Measurements from ENCODE around the gene YPEL3.

Gene YPEL3

DNA sequence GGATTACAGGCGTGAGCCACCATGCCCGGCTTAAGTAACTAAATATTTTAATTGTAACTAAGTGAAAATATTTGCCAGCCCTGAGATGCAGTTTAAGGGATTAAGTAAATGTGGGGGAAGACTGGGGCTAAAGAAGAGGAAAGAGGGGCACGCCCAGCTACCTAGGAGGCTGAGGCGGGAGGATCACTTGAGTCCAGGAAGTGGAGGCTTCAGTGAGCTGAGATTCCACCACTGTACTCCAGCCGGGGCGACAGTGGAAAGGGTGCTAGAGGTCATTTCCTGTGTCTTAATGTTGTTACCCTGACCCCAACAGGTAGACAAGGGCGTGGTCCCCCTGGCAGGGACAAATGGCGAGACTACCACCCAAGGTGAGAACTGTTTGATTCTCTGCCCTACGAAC lies 27.7 kb downstream of the YPEL3 start:
- H3K4me1 ChIP-seq (ENCODE audit: control insufficient read depth, insufficient read depth, low read length): peaks cover 65% of the 10 kb centered on the region
- H3K9ac ChIP-seq (ENCODE audit: low read length in 2 of 2): peak overlapping the region; percentile 31 to 36
- peaks cover 39 to 44% of the 10 kb centered on the region in 2 donors for H3K36me3 ChIP-seq (ENCODE audit: control insufficient read depth in 2 of 2, insufficient read depth in 2 of 2, low read length in 2 of 2)
- peak overlapping the region in 1 of 2 donors; percentile 58 for H3K4me3 ChIP-seq (ENCODE audit: low read length in 2 of 2)
- no peaks in the 10 kb centered on the region for H3K27me3 ChIP-seq (ENCODE audit: control insufficient read depth in 1 of 2, insufficient read depth in 2 of 2, low read length in 2 of 2)
- peak overlapping the region; percentile 67 for H3K27ac ChIP-seq (ENCODE audit: low read length)
- no peaks in the 10 kb centered on the region for H3K9me3 ChIP-seq (ENCODE audit: control insufficient read depth in 2 of 2, low read length in 2 of 2)

- Histone ChIP-seq H3K9ac (ENCODE audit: low read length in 2 of 2) (peak overlapping the region; percentile 90 to 94), H3K9me3 (ENCODE audit: control insufficient read depth in 2 of 2, low read length in 2 of 2) (no peaks in the 10 kb centered on the region), H3K4me3 (ENCODE audit: low read length in 2 of 2) (peak overlapping the region; percentile 77 to 97), H3K27ac (ENCODE audit: low read length) (peak overlapping the region; percentile 99), H3K27me3 (ENCODE audit: control insufficient read depth in 1 of 2, insufficient read depth in 2 of 2, low read length in 2 of 2) (no peaks in the 10 kb centered on the region), H3K36me3 (ENCODE audit: control insufficient read depth in 2 of 2, insufficient read depth in 2 of 2, low read length in 2 of 2) (peaks cover 39 to 44% of the 10 kb centered on the region in 2 donors), H3K4me1 (ENCODE audit: control insufficient read depth, insufficient read depth, low read length) (peaks cover 68% of the 10 kb centered on the region)
These were observed 28.5 kb downstream of the YPEL3 start for GRCh38 chr16:30067584-30067916.

DNA sequence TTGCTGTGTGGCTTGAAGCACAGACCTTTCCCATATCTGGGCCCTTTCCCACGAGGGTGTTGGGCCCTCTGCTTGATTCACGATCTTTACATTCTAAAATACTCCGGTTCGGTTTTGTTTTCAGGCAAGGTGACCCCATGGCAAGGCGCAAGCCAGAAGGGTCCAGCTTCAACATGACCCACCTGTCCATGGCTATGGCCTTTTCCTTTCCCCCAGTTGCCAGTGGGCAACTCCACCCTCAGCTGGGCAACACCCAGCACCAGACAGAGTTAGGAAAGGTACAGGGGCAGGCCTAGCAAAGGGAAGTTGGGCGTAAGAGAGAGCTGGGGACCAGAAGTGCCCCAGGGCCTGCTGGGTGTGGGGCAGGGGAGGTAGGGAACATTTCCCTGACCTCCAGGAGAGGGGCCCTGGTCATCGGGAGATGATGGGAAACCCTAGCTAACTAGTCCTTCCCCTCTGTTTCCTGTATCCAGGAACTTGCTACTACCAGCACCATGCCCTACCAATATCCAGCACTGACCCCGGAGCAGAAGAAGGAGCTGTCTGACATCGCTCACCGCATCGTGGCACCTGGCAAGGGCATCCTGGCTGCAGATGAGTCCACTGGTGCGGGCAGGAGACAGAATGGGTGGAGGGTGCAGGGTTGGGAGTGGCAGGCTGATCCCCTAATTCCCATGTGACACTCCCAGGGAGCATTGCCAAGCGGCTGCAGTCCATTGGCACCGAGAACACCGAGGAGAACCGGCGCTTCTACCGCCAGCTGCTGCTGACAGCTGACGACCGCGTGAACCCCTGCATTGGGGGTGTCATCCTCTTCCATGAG lies 29.0 kb downstream of the YPEL3 start:
- Histone ChIP-seq H3K9ac (ENCODE audit: low read length in 2 of 2) (peak overlapping the region; percentile 90 to 94), H3K4me3 (ENCODE audit: low read length in 2 of 2) (peak overlapping the region; percentile 77 to 97), H3K27me3 (ENCODE audit: control insufficient read depth in 1 of 2, insufficient read depth in 2 of 2, low read length in 2 of 2) (no peaks in the 10 kb centered on the region), H3K9me3 (ENCODE audit: control insufficient read depth in 2 of 2, low read length in 2 of 2) (no peaks in the 10 kb centered on the region), H3K27ac (ENCODE audit: low read length) (peak overlapping the region; percentile 99), H3K36me3 (ENCODE audit: control insufficient read depth in 2 of 2, insufficient read depth in 2 of 2, low read length in 2 of 2) (peaks cover 35 to 42% of the 10 kb centered on the region in 2 donors), H3K4me1 (ENCODE audit: control insufficient read depth, insufficient read depth, low read length) (peaks cover 68% of the 10 kb centered on the region)

GRCh38 chr16:30065943-30066760 lies 29.9 kb downstream of the YPEL3 start:
- H3K4me1 ChIP-seq (ENCODE audit: control insufficient read depth, insufficient read depth, low read length): peaks cover 68% of the 10 kb centered on the region
- H3K9me3 ChIP-seq (ENCODE audit: control insufficient read depth in 2 of 2, low read length in 2 of 2): no peaks in the 10 kb centered on the region
- H3K27me3 ChIP-seq (ENCODE audit: control insufficient read depth in 1 of 2, insufficient read depth in 2 of 2, low read length in 2 of 2): no peaks in the 10 kb centered on the region
- H3K36me3 ChIP-seq (ENCODE audit: control insufficient read depth in 2 of 2, insufficient read depth in 2 of 2, low read length in 2 of 2): peaks cover 31 to 38% of the 10 kb centered on the region in 2 donors
- H3K9ac ChIP-seq (ENCODE audit: low read length in 2 of 2): peak overlapping the region; percentile 90 to 94
- peak overlapping the region; percentile 99 for H3K27ac ChIP-seq (ENCODE audit: low read length)
- H3K4me3 ChIP-seq (ENCODE audit: low read length in 2 of 2): peak overlapping the region; percentile 77 to 97

- Histone ChIP-seq H3K9ac (ENCODE audit: low read length in 2 of 2) (peak within 1 kb of the TSS; percentile 94 to 98), H3K4me1 (ENCODE audit: control insufficient read depth, insufficient read depth, low read length) (peaks cover 70% of the 10 kb centered on the region), H3K36me3 (ENCODE audit: control insufficient read depth in 2 of 2, insufficient read depth in 2 of 2, low read length in 2 of 2) (peaks cover 25 to 30% of the 10 kb centered on the region in 2 donors), H3K27me3 (ENCODE audit: control insufficient read depth in 1 of 2, insufficient read depth in 2 of 2, low read length in 2 of 2) (no peaks in the 10 kb centered on the region), H3K4me3 (ENCODE audit: low read length in 2 of 2) (peak within 1 kb of the TSS; percentile 86 to 97), H3K9me3 (ENCODE audit: control insufficient read depth in 2 of 2, low read length in 2 of 2) (no peaks in the 10 kb centered on the region), H3K27ac (ENCODE audit: low read length) (peak within 1 kb of the TSS; percentile 99)
These were observed 30.7 kb downstream of the YPEL3 start, which contains the start of gene ALDOA for GRCh38 chr16:30065102-30065942. Gene ALDOA, plus strand, starts transcription at chr16:30065760. Its CDS starts 1,138 bp downstream, at chr16:30066898.

GRCh38 chr16:30064729-30065101 lies 31.3 kb downstream of the YPEL3 start:
- Histone ChIP-seq H3K4me3 (ENCODE audit: low read length in 2 of 2) (peak overlapping the region; percentile 86 to 97), H3K36me3 (ENCODE audit: control insufficient read depth in 2 of 2, insufficient read depth in 2 of 2, low read length in 2 of 2) (peaks cover 24 to 26% of the 10 kb centered on the region in 2 donors), H3K27me3 (ENCODE audit: control insufficient read depth in 1 of 2, insufficient read depth in 2 of 2, low read length in 2 of 2) (no peaks in the 10 kb centered on the region), H3K9me3 (ENCODE audit: control insufficient read depth in 2 of 2, low read length in 2 of 2) (no peaks in the 10 kb centered on the region), H3K9ac (ENCODE audit: low read length in 2 of 2) (peak overlapping the region; percentile 94 to 98), H3K4me1 (ENCODE audit: control insufficient read depth, insufficient read depth, low read length) (peaks cover 69% of the 10 kb centered on the region), H3K27ac (ENCODE audit: low read length) (peak overlapping the region; percentile 99)

GRCh38 chr16:30063893-30064728 lies 31.9 kb downstream of the YPEL3 start:
- Histone ChIP-seq H3K27ac (ENCODE audit: low read length) (peak overlapping the region; percentile 99), H3K9me3 (ENCODE audit: control insufficient read depth in 2 of 2, low read length in 2 of 2) (no peaks in the 10 kb centered on the region), H3K9ac (ENCODE audit: low read length in 2 of 2) (peak overlapping the region; percentile 94 to 98), H3K27me3 (ENCODE audit: control insufficient read depth in 1 of 2, insufficient read depth in 2 of 2, low read length in 2 of 2) (no peaks in the 10 kb centered on the region), H3K4me3 (ENCODE audit: low read length in 2 of 2) (peak overlapping the region; percentile 86 to 97), H3K36me3 (ENCODE audit: control insufficient read depth in 2 of 2, insufficient read depth in 2 of 2, low read length in 2 of 2) (peaks cover 17 to 20% of the 10 kb centered on the region in 2 donors), H3K4me1 (ENCODE audit: control insufficient read depth, insufficient read depth, low read length) (peaks cover 63% of the 10 kb centered on the region)

DNA sequence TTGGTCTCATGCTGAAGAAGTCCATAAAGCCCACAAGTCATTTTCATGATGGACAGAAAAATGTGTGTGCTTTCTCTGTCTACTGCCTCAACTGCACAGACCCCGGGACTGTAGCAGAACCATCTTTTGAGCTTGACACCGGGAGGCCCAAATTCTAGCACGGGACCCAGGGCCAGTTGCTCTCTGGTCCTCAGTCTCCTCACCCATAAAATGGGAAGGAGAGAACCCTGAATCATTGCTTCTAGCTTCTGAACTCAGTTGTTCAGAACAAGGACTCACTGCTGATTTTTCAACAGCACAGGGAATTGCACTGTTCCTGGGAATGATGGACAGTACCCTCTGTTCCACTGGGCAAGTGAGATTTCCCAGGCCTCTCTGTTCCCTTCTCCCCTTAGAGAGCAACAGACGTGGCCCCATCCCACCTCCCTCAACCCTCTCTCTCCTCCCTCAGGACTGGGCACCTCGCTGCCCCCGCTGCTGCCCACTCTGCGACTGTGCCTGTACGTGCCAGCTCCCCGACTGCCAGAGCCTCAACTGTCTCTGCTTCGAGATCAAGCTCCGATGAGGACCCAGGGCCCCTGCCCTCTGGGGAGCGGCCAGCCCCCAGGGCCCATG lies 32.6 kb downstream of the YPEL3 start:
- H3K9me3 ChIP-seq (ENCODE audit: control insufficient read depth in 2 of 2, low read length in 2 of 2): no peaks in the 10 kb centered on the region
- peak overlapping the region; percentile 86 to 97 for H3K4me3 ChIP-seq (ENCODE audit: low read length in 2 of 2)
- peaks cover 56% of the 10 kb centered on the region for H3K4me1 ChIP-seq (ENCODE audit: control insufficient read depth, insufficient read depth, low read length)
- H3K36me3 ChIP-seq (ENCODE audit: control insufficient read depth in 2 of 2, insufficient read depth in 2 of 2, low read length in 2 of 2): peaks cover 10 to 13% of the 10 kb centered on the region in 2 donors
- peak overlapping the region; percentile 99 for H3K27ac ChIP-seq (ENCODE audit: low read length)
- peak overlapping the region; percentile 94 to 98 for H3K9ac ChIP-seq (ENCODE audit: low read length in 2 of 2)
- H3K27me3 ChIP-seq (ENCODE audit: control insufficient read depth in 1 of 2, insufficient read depth in 2 of 2, low read length in 2 of 2): no peaks in the 10 kb centered on the region

- no peaks in the 10 kb centered on the region for H3K36me3 ChIP-seq (ENCODE audit: control insufficient read depth in 2 of 2, insufficient read depth in 2 of 2, low read length in 2 of 2)
- peak overlapping the region in 1 of 2 donors; percentile 47 for H3K9ac ChIP-seq (ENCODE audit: low read length in 2 of 2)
- no peak overlapping the region for H3K27ac ChIP-seq (ENCODE audit: low read length)
- peaks cover 35% of the 10 kb centered on the region for H3K4me1 ChIP-seq (ENCODE audit: control insufficient read depth, insufficient read depth, low read length)
- no peaks in the 10 kb centered on the region for H3K9me3 ChIP-seq (ENCODE audit: control insufficient read depth in 2 of 2, low read length in 2 of 2)
- no peaks in the 10 kb centered on the region for H3K27me3 ChIP-seq (ENCODE audit: control insufficient read depth in 1 of 2, insufficient read depth in 2 of 2, low read length in 2 of 2)
- H3K4me3 ChIP-seq (ENCODE audit: low read length in 2 of 2): no peak overlapping the region
These were observed 35.0 kb downstream of the YPEL3 start for GRCh38 chr16:30060836-30061554.
